WTC11 (cell line): ENCODE data around the gene LCN10. TPM values are rescaled to one million over a fixed set of nuclear protein-coding genes. Genes with fewer than 3 reads are reported as not detected.

ENCODE experiments used
- ATAC-seq: fragments of 200-7000 bp; cut with Tn5 transposase; 2 replicates; pipeline ENCODE4 v1.10.0; 2021; ENCODE audit warnings: mild to moderate bottlenecking, moderate library complexity
- CTCF ChIA-PET: fragments of 300-600 bp; sonication (Branson Sonifier 250); formaldehyde crosslinking; loops from one replicate; lab custom pipeline; 2021; ENCODE audit warnings: antibody characterized with exemption; lab: Charles Lee
- POLR2A ChIA-PET: fragments of 350-600 bp; sonication (Branson Sonifier 250); formaldehyde crosslinking; loops from one replicate; lab custom pipeline; 2021; ENCODE audit warnings: antibody characterized with exemption; lab: Charles Lee
- DNase-seq: peaks from one replicate; pipeline ENCODE4 v3.0.0; 2021; ENCODE audit warnings: low spot score
- H3K27ac Mint-ChIP-seq: 2 replicates; pipeline ENCODE4 v1.8.0; 2021; ENCODE audit warnings: mixed read lengths
- H3K27me3 Mint-ChIP-seq: 2 replicates; pipeline ENCODE4 v1.8.0; 2021; ENCODE audit warnings: low read depth, mild to moderate bottlenecking, moderate library complexity, mixed read lengths
- H3K36me3 Mint-ChIP-seq: 2 replicates; pipeline ENCODE4 v1.8.0; 2021; ENCODE audit warnings: mixed read lengths
- H3K4me1 Mint-ChIP-seq: 2 replicates; pipeline ENCODE4 v1.8.0; 2022; ENCODE audit warnings: mixed read lengths
- H3K4me3 Mint-ChIP-seq: 2 replicates; pipeline ENCODE4 v1.8.0; 2021; ENCODE audit warnings: mild to moderate bottlenecking, moderate library complexity, mixed read lengths
- H3K9me3 Mint-ChIP-seq: 2 replicates; pipeline ENCODE4 v1.8.0; 2021; ENCODE audit warnings: mixed read lengths
- ATF2 ChIP-seq: sonication (generic); formaldehyde crosslinking; IDR thresholded peaks from 2 replicates; pipeline ENCODE4 v1.8.1; 2022; ENCODE audit warnings: low read depth, missing genetic modification reagents, borderline replicate concordance
- ETV6 ChIP-seq: sonication (generic); formaldehyde crosslinking; IDR thresholded peaks from 2 replicates; pipeline ENCODE4 v1.8.1; 2022; ENCODE audit warnings: mild to moderate bottlenecking, missing genetic modification reagents
- GTF2I ChIP-seq: fragments of 250-450 bp; sonication (Bioruptor Pico); conservative IDR thresholded peaks from 2 replicates; pipeline ENCODE4 v1.4.0; 2021; ENCODE audit warnings: mild to moderate bottlenecking
- IRF2 ChIP-seq: sonication (generic); formaldehyde crosslinking; IDR thresholded peaks from 2 replicates; pipeline ENCODE4 v1.8.0; 2022; ENCODE audit warnings: low read depth, missing genetic modification reagents, borderline replicate concordance
- KAT7 ChIP-seq: sonication (generic); formaldehyde crosslinking; IDR thresholded peaks from 2 replicates; pipeline ENCODE4 v1.8.1; 2023; ENCODE audit warnings: missing genetic modification reagents, mild to moderate bottlenecking, borderline replicate concordance
- NR3C1 ChIP-seq: sonication (generic); formaldehyde crosslinking; conservative IDR thresholded peaks from 2 replicates; pipeline ENCODE4 v1.8.1; 2023; ENCODE audit warnings: low read depth, mild to moderate bottlenecking, missing genetic modification reagents
- OVOL2 ChIP-seq: fragments of 250-450 bp; sonication (Bioruptor Pico); IDR thresholded peaks from 2 replicates; pipeline ENCODE4 v1.9.0; 2021; ENCODE audit warnings: mild to moderate bottlenecking, borderline replicate concordance
- PREB ChIP-seq: sonication (generic); formaldehyde crosslinking; IDR thresholded peaks from 2 replicates; pipeline ENCODE4 v1.8.1; 2022; ENCODE audit warnings: mild to moderate bottlenecking, missing genetic modification reagents, moderate library complexity, borderline replicate concordance
- TEAD1 ChIP-seq: sonication (generic); formaldehyde crosslinking; IDR thresholded peaks from 2 replicates; pipeline ENCODE4 v1.8.0; 2022; ENCODE audit warnings: mild to moderate bottlenecking, missing genetic modification reagents
- ZBTB21 ChIP-seq: sonication (generic); formaldehyde crosslinking; IDR thresholded peaks from 2 replicates; pipeline ENCODE4 v1.8.1; 2023; ENCODE audit warnings: mild to moderate bottlenecking, missing genetic modification reagents, borderline replicate concordance
- ZNF121 ChIP-seq: sonication (generic); formaldehyde crosslinking; IDR thresholded peaks from 2 replicates; pipeline ENCODE4 v1.8.0; 2023; ENCODE audit warnings: missing genetic modification reagents
- ZNF416 ChIP-seq: fragments of 250-450 bp; sonication (Bioruptor Pico); IDR thresholded peaks from 2 replicates; pipeline ENCODE4 v1.9.0; 2021; ENCODE audit warnings: mild to moderate bottlenecking, inconsistent platforms
- total RNA-seq: library from RNA; stranded (reverse); gene quantifications from 3 replicates; pipeline ENCODE4 v1.2.3, GENCODE V29; 2021
- TF ChIP-seq, protein P1 (sequence below): sonication (generic); formaldehyde crosslinking; conservative IDR thresholded peaks from 2 replicates; pipeline ENCODE4 v1.8.1; 2022; ENCODE audit warnings: mild to moderate bottlenecking, missing genetic modification reagents
- TF ChIP-seq, protein P2 (sequence below): sonication (generic); formaldehyde crosslinking; IDR thresholded peaks from 2 replicates; pipeline ENCODE4 v1.8.1; 2023; ENCODE audit warnings: mild to moderate bottlenecking, missing genetic modification reagents
- TF ChIP-seq, protein P3 (sequence below): fragments of 250-450 bp; sonication (Bioruptor Pico); IDR thresholded peaks from 2 replicates; pipeline ENCODE4 v1.9.0; 2021; ENCODE audit warnings: mild to moderate bottlenecking, borderline replicate concordance
- TF ChIP-seq, protein P4 (sequence below): fragments of 250-450 bp; sonication (Bioruptor Pico); conservative IDR thresholded peaks from 2 replicates; pipeline ENCODE4 v1.9.0; 2021; ENCODE audit warnings: mild to moderate bottlenecking
- TF ChIP-seq, protein P5 (sequence below): fragments of 250-450 bp; sonication (Bioruptor Pico); IDR thresholded peaks from 2 replicates; pipeline ENCODE4 v1.9.0; 2021; ENCODE audit warnings: mild to moderate bottlenecking

Gene LCN10
- total RNA-seq, 1 experiment from 2014 or later, result 2.4 TPM

DNA sequence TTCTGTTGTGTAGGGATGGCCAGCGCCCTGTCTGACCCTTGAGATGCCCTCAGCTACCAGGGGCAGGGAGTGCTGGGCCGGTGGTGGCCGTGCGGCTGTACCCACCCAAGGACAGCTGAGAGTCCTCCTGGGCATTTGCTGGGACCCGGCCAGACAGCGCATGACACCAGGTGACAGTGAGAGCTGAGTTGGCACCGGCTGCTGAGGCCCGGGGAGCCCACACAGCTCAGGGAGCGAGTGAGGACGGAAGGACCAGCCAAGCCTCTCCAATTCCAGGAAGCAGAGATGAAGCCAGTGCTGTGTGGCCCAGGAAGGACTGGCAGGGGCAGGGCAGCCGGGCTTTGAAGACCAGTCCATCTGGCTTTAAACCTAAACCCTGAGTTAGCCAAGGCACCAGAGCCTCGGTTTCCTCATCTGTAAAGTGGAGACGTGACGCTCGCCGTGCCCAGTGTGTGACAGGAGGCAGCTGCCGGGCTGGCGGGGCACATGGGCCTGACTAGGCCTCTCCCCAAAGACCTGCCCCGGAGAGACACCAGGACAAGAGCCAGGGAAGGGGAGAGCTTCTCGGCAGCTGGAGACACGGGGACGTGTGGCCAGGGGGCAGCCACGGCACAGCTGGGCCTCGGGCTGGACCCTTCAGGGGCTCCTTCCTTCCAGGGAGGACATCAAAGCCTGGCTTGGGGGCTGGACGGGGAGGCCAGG, 52.5 kb downstream of the LCN10 start:
- DNase-seq, result no peak
- Mint-ChIP-seq H3K36me3 (no peaks in the 10 kb centered on the region), H3K27me3 (no peaks in the 10 kb centered on the region; the same call in 1 of the 2 replicates), H3K9me3 (no peaks in the 10 kb centered on the region), H3K27ac (no peak overlapping the region), H3K4me3 (no peak overlapping the region), H3K4me1 (peaks cover 14% of the 10 kb centered on the region)
- TF ChIP-seq ZNF121 (CRISPR knock-in tag), result no peak
- TF ChIP-seq ZBTB21 (CRISPR knock-in tag), result no peak
- TF ChIP-seq TEAD1 (CRISPR knock-in tag), result no peak
- ChIA-PET CTCF (interaction anchor here (1.1 to 4.9 kb wide), 2 partner anchors 18 to 206 kb away, joined by 3 to 44 read pairs; no protein-coding TSS in a partner anchor), POLR2A (interaction anchor here (0.6 kb wide), 1 partner anchor 210 kb away, joined by 3 read pairs; no protein-coding TSS in a partner anchor)
- no peak for ATAC-seq

DNA sequence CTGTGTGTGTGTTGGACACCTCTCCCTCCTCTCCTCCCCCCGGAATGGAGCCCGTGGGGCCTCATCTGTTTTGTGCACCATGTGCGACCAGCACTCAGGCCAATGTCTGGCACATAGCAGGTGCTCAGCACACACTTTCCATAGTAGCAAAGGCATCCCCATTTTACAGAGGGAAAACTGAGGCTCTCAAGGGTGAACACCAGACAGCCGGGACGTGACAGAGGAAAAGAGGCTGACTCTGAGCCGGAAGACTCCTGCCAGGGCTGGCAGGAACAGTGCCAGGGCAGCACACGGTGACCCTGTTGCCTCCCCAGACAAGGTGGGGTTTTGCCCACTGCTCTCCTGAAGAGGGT, 53.7 kb downstream of the LCN10 start:
- no peak overlapping the region for H3K27ac Mint-ChIP-seq
- no peaks in the 10 kb centered on the region for H3K9me3 Mint-ChIP-seq
- TF ChIP-seq ATF2 (CRISPR knock-in tag) (no peak), OVOL2 (CRISPR knock-in tag) (no peak), GTF2I (CRISPR knock-in tag) (no peak), NR3C1 (no peak), IRF2 (CRISPR knock-in tag) (no peak), ETV6 (no peak), KAT7 (CRISPR knock-in tag) (no peak), ZBTB21 (CRISPR knock-in tag) (no peak), ZNF416 (no peak), PREB (CRISPR knock-in tag) (no peak)
- TF ChIP-seq, protein P1, sequence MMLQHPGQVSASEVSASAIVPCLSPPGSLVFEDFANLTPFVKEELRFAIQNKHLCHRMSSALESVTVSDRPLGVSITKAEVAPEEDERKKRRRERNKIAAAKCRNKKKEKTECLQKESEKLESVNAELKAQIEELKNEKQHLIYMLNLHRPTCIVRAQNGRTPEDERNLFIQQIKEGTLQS (CRISPR knock-in tag), result no peak
- TF ChIP-seq, protein P2, sequence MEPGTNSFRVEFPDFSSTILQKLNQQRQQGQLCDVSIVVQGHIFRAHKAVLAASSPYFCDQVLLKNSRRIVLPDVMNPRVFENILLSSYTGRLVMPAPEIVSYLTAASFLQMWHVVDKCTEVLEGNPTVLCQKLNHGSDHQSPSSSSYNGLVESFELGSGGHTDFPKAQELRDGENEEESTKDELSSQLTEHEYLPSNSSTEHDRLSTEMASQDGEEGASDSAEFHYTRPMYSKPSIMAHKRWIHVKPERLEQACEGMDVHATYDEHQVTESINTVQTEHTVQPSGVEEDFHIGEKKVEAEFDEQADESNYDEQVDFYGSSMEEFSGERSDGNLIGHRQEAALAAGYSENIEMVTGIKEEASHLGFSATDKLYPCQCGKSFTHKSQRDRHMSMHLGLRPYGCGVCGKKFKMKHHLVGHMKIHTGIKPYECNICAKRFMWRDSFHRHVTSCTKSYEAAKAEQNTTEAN (CRISPR knock-in tag), result no peak
- TF ChIP-seq, protein P3, sequence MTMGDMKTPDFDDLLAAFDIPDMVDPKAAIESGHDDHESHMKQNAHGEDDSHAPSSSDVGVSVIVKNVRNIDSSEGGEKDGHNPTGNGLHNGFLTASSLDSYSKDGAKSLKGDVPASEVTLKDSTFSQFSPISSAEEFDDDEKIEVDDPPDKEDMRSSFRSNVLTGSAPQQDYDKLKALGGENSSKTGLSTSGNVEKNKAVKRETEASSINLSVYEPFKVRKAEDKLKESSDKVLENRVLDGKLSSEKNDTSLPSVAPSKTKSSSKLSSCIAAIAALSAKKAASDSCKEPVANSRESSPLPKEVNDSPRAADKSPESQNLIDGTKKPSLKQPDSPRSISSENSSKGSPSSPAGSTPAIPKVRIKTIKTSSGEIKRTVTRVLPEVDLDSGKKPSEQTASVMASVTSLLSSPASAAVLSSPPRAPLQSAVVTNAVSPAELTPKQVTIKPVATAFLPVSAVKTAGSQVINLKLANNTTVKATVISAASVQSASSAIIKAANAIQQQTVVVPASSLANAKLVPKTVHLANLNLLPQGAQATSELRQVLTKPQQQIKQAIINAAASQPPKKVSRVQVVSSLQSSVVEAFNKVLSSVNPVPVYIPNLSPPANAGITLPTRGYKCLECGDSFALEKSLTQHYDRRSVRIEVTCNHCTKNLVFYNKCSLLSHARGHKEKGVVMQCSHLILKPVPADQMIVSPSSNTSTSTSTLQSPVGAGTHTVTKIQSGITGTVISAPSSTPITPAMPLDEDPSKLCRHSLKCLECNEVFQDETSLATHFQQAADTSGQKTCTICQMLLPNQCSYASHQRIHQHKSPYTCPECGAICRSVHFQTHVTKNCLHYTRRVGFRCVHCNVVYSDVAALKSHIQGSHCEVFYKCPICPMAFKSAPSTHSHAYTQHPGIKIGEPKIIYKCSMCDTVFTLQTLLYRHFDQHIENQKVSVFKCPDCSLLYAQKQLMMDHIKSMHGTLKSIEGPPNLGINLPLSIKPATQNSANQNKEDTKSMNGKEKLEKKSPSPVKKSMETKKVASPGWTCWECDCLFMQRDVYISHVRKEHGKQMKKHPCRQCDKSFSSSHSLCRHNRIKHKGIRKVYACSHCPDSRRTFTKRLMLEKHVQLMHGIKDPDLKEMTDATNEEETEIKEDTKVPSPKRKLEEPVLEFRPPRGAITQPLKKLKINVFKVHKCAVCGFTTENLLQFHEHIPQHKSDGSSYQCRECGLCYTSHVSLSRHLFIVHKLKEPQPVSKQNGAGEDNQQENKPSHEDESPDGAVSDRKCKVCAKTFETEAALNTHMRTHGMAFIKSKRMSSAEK (CRISPR knock-in tag), result no peak
- TF ChIP-seq, protein P4, sequence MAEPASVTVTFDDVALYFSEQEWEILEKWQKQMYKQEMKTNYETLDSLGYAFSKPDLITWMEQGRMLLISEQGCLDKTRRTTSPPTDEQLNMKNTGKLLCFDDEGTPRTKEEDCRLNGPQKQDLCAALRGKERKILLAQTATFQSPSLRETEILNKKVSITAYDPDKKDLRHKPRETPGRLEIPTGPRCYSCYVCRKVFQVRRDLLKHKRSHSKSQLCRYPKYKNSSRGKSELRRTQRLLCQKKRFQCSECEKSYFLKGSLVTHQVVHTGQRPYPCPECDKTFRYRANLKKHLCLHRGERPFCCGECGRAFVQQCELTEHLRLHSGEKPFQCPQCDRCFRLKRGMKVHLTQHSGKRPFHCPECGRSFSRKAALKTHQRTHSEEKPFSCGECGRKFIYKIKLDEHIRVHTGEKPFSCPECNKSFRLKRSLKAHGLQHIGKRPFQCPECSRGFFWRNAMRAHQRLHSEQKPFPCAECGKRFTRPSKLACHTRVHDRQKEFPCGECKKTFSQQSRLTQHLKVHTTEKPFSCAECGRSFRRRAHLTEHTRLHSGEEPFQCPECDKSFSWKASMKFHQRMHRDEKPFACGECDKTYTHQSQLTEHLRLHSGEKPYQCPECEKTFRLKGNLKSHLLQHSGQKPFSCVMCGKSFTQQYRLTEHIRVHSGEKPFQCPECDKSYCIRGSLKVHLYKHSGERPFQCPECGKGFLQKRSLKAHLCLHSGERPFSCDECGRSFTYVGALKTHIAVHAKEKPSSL (CRISPR knock-in tag), result no peak
- TF ChIP-seq, protein P5, sequence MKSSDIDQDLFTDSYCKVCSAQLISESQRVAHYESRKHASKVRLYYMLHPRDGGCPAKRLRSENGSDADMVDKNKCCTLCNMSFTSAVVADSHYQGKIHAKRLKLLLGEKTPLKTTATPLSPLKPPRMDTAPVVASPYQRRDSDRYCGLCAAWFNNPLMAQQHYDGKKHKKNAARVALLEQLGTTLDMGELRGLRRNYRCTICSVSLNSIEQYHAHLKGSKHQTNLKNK (CRISPR knock-in tag), result no peak
- H3K36me3 Mint-ChIP-seq, result no peaks in the 10 kb centered on the region
- peaks cover 14% of the 10 kb centered on the region for H3K4me1 Mint-ChIP-seq
- ATAC-seq (no peak), DNase-seq (no peak)
- no peak overlapping the region for H3K4me3 Mint-ChIP-seq
- CTCF ChIA-PET, result interaction anchor here (1.1 to 9.6 kb wide), 2 partner anchors 17 to 205 kb away, joined by 3 to 103 read pairs; no protein-coding TSS in a partner anchor
- POLR2A ChIA-PET, result no interaction called here
- H3K27me3 Mint-ChIP-seq, result no peaks in the 10 kb centered on the region; the same call in 1 of the 2 replicates
